Measurements from ENCODE around the gene UCN. TPM values are rescaled to one million over a fixed set of nuclear protein-coding genes. Genes with fewer than 3 reads are reported as not detected.
"Not testable (repeated sequence)": the region's sequence is repeated elsewhere in the genome, so short reads cannot be mapped to it uniquely, and the experiment has no call there.

Gene UCN
- total RNA-seq, 1 donor from 2014 or later: 1.7 TPM

GRCh38 chr2:27275211-27276150 lies 32.8 kb downstream of the UCN start, which contains the start of gene DNAJC5G:
Gene DNAJC5G, plus strand, starts transcription at chr2:27275433. Its CDS starts 1,296 bp downstream, at chr2:27276729.
- TF ChIP-seq CTCF (IDR thresholded peaks at IDR 0.05; ENCODE audit: insufficient read depth, low read length, poor library complexity, severe bottlenecking): no peak
- DNase-seq (ENCODE audit: low read depth): no peak
- Histone ChIP-seq H3K4me3 (ENCODE audit: low read depth, low read length) (no peak within 1 kb of the TSS), H3K36me3 (ENCODE audit: control insufficient read depth, insufficient read depth, low read length) (no peaks in the 10 kb centered on the region), H3K27me3 (ENCODE audit: control insufficient read depth, insufficient read depth, low read length) (peaks cover 22% of the 10 kb centered on the region)

DNA sequence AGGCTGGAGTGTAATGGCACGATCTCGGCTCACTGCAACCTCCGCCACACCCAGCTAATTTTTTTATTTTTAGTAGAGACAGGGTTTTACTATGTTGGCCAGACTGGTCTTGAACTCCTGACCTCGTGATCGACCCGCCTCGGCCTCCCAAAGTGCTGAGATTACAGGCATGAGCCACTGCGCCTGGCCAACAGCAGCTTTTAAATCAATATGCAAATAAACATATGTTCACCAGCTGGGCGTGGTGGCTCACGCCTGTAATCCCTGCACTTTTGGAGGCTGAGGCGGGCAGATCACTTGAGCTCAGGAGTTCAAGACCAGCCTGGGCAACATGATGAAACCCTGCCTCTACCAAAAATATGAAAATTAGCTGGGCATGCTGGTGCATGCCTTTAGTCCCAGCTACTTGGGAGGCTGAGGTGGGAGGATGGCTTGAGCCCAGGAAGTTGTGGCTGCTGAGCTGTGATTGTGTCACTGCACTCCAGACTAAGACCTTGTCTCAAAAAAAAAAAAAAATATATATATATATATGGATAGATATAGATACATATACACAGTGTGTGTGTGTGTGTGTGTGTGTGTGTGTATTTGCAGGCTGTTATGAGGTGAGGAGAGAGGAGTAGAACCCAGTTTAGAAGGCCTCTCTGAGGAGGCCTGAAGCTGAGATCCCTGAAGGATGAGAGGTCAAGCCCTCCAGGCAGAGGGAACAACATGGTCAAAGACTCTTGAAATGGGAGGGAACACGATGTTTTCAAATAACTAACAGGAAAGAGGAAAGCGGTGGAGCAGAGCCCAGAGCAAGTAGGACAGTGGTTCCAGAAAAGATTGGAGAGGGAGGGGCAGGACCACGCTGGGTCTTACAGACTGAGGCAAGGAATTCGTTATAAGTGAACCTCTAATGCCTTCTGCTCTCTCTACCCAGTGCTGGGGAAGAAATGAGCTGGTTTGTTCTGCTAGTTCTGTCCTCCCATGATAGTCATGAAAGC lies 35.4 kb downstream of the UCN start:
- H3K27me3 ChIP-seq (ENCODE audit: control insufficient read depth, insufficient read depth, low read length): peaks cover 27% of the 10 kb centered on the region
- not testable (repeated sequence) for H3K36me3 ChIP-seq (ENCODE audit: control insufficient read depth, insufficient read depth, low read length); DNase-seq (ENCODE audit: low read depth); H3K4me3 ChIP-seq (ENCODE audit: low read depth, low read length)

GRCh38 chr2:27271631-27272340 lies 36.5 kb downstream of the UCN start:
- H3K4me3 ChIP-seq (ENCODE audit: low read depth, low read length): no peak overlapping the region
- peaks cover 27% of the 10 kb centered on the region for H3K27me3 ChIP-seq (ENCODE audit: control insufficient read depth, insufficient read depth, low read length)
- DNase-seq (ENCODE audit: low read depth): no peak
- no peaks in the 10 kb centered on the region for H3K36me3 ChIP-seq (ENCODE audit: control insufficient read depth, insufficient read depth, low read length)
- no peak for TF ChIP-seq CTCF (IDR thresholded peaks at IDR 0.05; ENCODE audit: insufficient read depth, low read length, poor library complexity, severe bottlenecking)

- H3K27me3 ChIP-seq (ENCODE audit: control insufficient read depth, insufficient read depth, low read length): peaks cover 32% of the 10 kb centered on the region
- no peak overlapping the region for H3K4me3 ChIP-seq (ENCODE audit: low read depth, low read length)
- no peaks in the 10 kb centered on the region for H3K36me3 ChIP-seq (ENCODE audit: control insufficient read depth, insufficient read depth, low read length)
- no peak for TF ChIP-seq CTCF (IDR thresholded peaks at IDR 0.05; ENCODE audit: insufficient read depth, low read length, poor library complexity, severe bottlenecking)
- no peak for DNase-seq (ENCODE audit: low read depth)
Observed at GRCh38 chr2:27270670-27271069, 37.6 kb downstream of the UCN start.

DNA sequence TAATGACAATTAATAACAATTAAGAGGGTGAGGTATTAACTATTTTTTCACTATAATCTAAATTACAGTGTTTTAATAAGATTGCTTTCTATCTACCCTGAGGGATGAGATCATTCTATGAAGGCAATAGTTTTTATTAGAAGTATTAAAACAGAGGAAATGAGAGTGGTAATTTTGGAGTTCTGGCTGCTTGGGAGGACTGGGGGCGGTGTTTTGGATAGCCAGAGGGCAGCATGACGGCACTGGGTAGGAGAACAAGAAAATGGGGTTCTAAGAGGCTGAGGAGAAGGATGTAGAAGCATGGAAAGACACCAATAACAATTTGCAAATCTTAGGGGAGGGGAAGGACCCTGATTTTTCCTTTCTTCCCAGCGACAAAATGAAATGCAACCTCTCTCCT lies 38.1 kb downstream of the UCN start:
- no peak overlapping the region for H3K4me3 ChIP-seq (ENCODE audit: low read depth, low read length)
- H3K27me3 ChIP-seq (ENCODE audit: control insufficient read depth, insufficient read depth, low read length): peaks cover 34% of the 10 kb centered on the region
- no peak for DNase-seq (ENCODE audit: low read depth)
- no peak for TF ChIP-seq CTCF (IDR thresholded peaks at IDR 0.05; ENCODE audit: insufficient read depth, low read length, poor library complexity, severe bottlenecking)
- no peaks in the 10 kb centered on the region for H3K36me3 ChIP-seq (ENCODE audit: control insufficient read depth, insufficient read depth, low read length)

DNA sequence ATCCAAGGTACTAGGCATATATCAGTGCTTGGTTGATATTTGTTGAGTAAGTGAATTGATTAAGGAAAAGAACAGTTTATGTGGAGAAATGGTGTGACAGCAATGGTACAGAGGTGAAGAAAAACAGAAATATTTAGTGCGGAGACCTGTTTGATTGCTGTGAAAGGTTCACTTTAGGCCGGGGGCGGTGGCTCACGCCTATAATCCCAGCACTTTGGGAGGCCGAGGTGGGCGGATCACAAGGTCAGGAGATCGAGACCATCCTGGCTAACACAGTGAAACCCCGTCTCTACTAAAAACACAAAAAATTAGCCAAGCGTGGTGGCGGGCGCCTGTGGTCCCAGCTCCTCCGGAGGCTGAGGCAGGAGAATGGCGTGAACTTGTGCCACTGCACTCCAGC lies 39.9 kb downstream of the UCN start:
- peaks cover 52% of the 10 kb centered on the region for H3K27me3 ChIP-seq (ENCODE audit: control insufficient read depth, insufficient read depth, low read length)
- DNase-seq (ENCODE audit: low read depth); H3K4me3 ChIP-seq (ENCODE audit: low read depth, low read length); H3K36me3 ChIP-seq (ENCODE audit: control insufficient read depth, insufficient read depth, low read length): not testable (repeated sequence)

Measured in kidney epithelial cell (primary cell).